Activated CD4-positive, alpha-beta T cell treated with anti-CD3 and anti-CD28 coated beads, Interleukin-2, amount 10 ng/mL, durations not matched to agents 7 days and 5 days (primary cell): ENCODE results near the gene PRKCA. TPM values are rescaled to one million over a fixed set of nuclear protein-coding genes. Genes with fewer than 3 reads are reported as not detected.
"Not testable (repeated sequence)": the region's sequence is repeated elsewhere in the genome, so short reads cannot be mapped to it uniquely, and the experiment has no call there.

ENCODE experiments used
- CTCF ChIA-PET: fragments of 350-600 bp; sonication (Branson Sonifier 250); formaldehyde crosslinking; loops from one replicate; lab custom pipeline; 2021; ENCODE audit warnings: antibody characterized with exemption; lab: Charles Lee
- POLR2A ChIA-PET: fragments of 350-600 bp; sonication (Branson Sonifier 250); formaldehyde crosslinking; loops from one replicate; lab custom pipeline; 2021; ENCODE audit warnings: antibody characterized with exemption; lab: Charles Lee
- DNase-seq: peaks from one replicate; pipeline ENCODE4 v3.0.0-alpha.2; 2020
- H3K27ac Mint-ChIP-seq: one replicate; pipeline ENCODE4 v1.8.0; 2021; ENCODE audit warnings: mild to moderate bottlenecking, moderate library complexity, mixed read lengths
- H3K27me3 Mint-ChIP-seq: one replicate; pipeline ENCODE4 v1.8.0; 2021; ENCODE audit warnings: mixed read lengths
- H3K36me3 Mint-ChIP-seq: one replicate; pipeline ENCODE4 v1.8.0; 2021; ENCODE audit warnings: low read depth, mixed read lengths
- H3K4me1 Mint-ChIP-seq: one replicate; pipeline ENCODE4 v1.8.0; 2021; ENCODE audit warnings: mixed read lengths
- H3K4me3 Mint-ChIP-seq: one replicate; pipeline ENCODE4 v1.8.0; 2021; ENCODE audit warnings: mild to moderate bottlenecking, moderate library complexity, mixed read lengths
- H3K9me3 Mint-ChIP-seq: one replicate; pipeline ENCODE4 v1.8.0; 2021; ENCODE audit warnings: mixed read lengths
- total RNA-seq, 2 experiments: library from RNA; stranded (reverse); gene quantifications; one replicate each; pipeline ENCODE4 v1.2.3, GENCODE V29; 2021

Gene PRKCA
- total RNA-seq, 2 experiments from 2014 or later: 72.8 to 74.6 TPM

- H3K27me3 Mint-ChIP-seq: no peaks in the 10 kb centered on the region
- peaks cover 10% of the 10 kb centered on the region for H3K36me3 Mint-ChIP-seq
- H3K27ac Mint-ChIP-seq: no peak overlapping the region
- H3K9me3 Mint-ChIP-seq: no peaks in the 10 kb centered on the region
- CTCF ChIA-PET: no interaction called here
- peaks cover 55% of the 10 kb centered on the region for H3K4me1 Mint-ChIP-seq
- no peak for DNase-seq
- H3K4me3 Mint-ChIP-seq: no peak overlapping the region
- POLR2A ChIA-PET: interaction anchor here (1.2 kb wide), 1 partner anchor 44 kb away, joined by 3 read pairs; no protein-coding TSS in a partner anchor
Observed at GRCh38 chr17:66348584-66349165, 46.3 kb downstream of the PRKCA start.

- Mint-ChIP-seq H3K9me3 (no peaks in the 10 kb centered on the region), H3K4me1 (peaks cover 64% of the 10 kb centered on the region), H3K4me3 (no peak overlapping the region), H3K27me3 (no peaks in the 10 kb centered on the region), H3K36me3 (peaks cover 10% of the 10 kb centered on the region), H3K27ac (no peak overlapping the region)
- CTCF ChIA-PET: interaction anchor here (1.1 kb wide), 1 partner anchor 23 kb away, joined by 3 read pairs; no protein-coding TSS in a partner anchor
- POLR2A ChIA-PET: interaction anchor here (0.6 to 1.2 kb wide), 2 partner anchors 45 to 109 kb away, joined by 3 to 9 read pairs; no protein-coding TSS in a partner anchor
- DNase-seq: no peak
Observed at GRCh38 chr17:66349521-66350254, 47.3 kb downstream of the PRKCA start.

- Mint-ChIP-seq H3K4me1 (peaks cover 71% of the 10 kb centered on the region), H3K36me3 (peaks cover 10% of the 10 kb centered on the region)
- H3K4me3 Mint-ChIP-seq, POLR2A ChIA-PET, H3K9me3 Mint-ChIP-seq, CTCF ChIA-PET, DNase-seq, H3K27me3 Mint-ChIP-seq, H3K27ac Mint-ChIP-seq: not testable (repeated sequence)
Observed at GRCh38 chr17:66350576-66350975, 48.2 kb downstream of the PRKCA start.

GRCh38 chr17:66351033-66351432 lies 48.6 kb downstream of the PRKCA start:
- ChIA-PET POLR2A (interaction anchor here (0.7 kb wide), 1 partner anchor 9 kb away, joined by 3 read pairs; no protein-coding TSS in a partner anchor), CTCF (interaction anchor here (0.6 to 1.8 kb wide), 2 partner anchors 18 to 29 kb away, joined by 4 read pairs; no protein-coding TSS in a partner anchor)
- no peak for DNase-seq
- Mint-ChIP-seq H3K4me3 (no peak overlapping the region), H3K4me1 (peaks cover 71% of the 10 kb centered on the region), H3K27me3 (no peaks in the 10 kb centered on the region), H3K27ac (no peak overlapping the region), H3K36me3 (peaks cover 10% of the 10 kb centered on the region), H3K9me3 (no peaks in the 10 kb centered on the region)

DNA sequence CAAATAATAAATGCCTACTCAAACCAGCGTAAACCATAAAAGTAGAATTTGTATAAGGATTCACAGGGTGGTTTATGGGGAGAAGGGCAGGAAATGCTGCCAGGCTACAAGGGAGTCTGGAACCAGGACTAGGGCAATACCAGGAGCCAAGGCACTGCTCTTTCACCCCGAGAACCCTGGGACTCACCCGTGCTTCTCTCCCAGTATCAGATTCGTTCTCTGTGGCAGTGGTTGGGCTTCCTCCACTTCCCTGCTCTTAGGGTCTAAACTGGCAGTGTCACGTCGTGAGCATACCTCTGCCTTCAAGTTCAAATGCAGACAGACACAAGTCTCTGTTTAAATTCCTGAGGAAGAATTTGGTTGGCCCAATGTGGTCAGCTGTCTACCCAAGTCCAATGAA lies 49.3 kb downstream of the PRKCA start:
- ChIA-PET CTCF (interaction anchor here (0.6 to 1.8 kb wide), 2 partner anchors 17 to 28 kb away, joined by 4 read pairs; no protein-coding TSS in a partner anchor), POLR2A (interaction anchor here (0.7 kb wide), 1 partner anchor 10 kb away, joined by 3 read pairs; no protein-coding TSS in a partner anchor)
- Mint-ChIP-seq H3K4me1 (peaks cover 71% of the 10 kb centered on the region), H3K27ac (no peak overlapping the region), H3K27me3 (no peaks in the 10 kb centered on the region), H3K36me3 (peaks cover 10% of the 10 kb centered on the region), H3K9me3 (no peaks in the 10 kb centered on the region), H3K4me3 (no peak overlapping the region)
- DNase-seq: no peak

DNA sequence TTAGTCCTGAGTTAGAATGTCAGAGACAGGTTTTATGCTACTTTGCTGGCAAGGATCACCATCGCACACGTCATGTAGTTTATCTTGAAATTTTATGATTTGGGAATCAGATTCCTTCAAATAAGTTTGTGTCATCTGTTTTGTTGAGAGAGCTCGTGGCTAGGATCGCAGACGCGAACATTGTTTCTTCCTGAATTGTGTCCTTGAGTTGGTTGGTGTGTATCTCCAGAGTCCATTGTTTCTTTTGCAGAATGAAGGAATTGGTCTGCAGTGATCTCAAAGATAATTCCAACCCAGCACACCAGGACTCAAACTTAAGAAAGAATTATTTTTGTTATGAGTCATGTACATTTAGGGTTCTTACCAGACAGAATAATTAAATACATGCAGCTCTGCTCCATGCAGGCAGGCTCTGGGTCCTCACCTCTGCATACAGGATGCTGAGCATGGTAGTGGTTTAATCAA lies 51.6 kb downstream of the PRKCA start:
- DNase-seq: no peak
- H3K36me3 Mint-ChIP-seq: peaks cover 12% of the 10 kb centered on the region
- no peak overlapping the region for H3K4me3 Mint-ChIP-seq
- CTCF ChIA-PET: interaction anchor here (0.7 to 1.5 kb wide), 4 partner anchors 13 to 71 kb away, joined by 3 to 8 read pairs (median 4); no protein-coding TSS in a partner anchor
- H3K9me3 Mint-ChIP-seq: no peaks in the 10 kb centered on the region
- H3K27me3 Mint-ChIP-seq: no peaks in the 10 kb centered on the region
- no peak overlapping the region for H3K27ac Mint-ChIP-seq
- peaks cover 57% of the 10 kb centered on the region for H3K4me1 Mint-ChIP-seq
- POLR2A ChIA-PET: no interaction called here

- Mint-ChIP-seq H3K9me3 (no peaks in the 10 kb centered on the region), H3K27me3 (no peaks in the 10 kb centered on the region), H3K4me1 (peaks cover 53% of the 10 kb centered on the region), H3K36me3 (peaks cover 12% of the 10 kb centered on the region), H3K4me3 (no peak overlapping the region), H3K27ac (no peak overlapping the region)
- POLR2A ChIA-PET: no interaction called here
- CTCF ChIA-PET: interaction anchor here (1.3 to 1.5 kb wide), 3 partner anchors 13 to 33 kb away, joined by 4 to 8 read pairs (median 4); no protein-coding TSS in a partner anchor
- DNase-seq: no peak
Observed at GRCh38 chr17:66354472-66354871, 52.1 kb downstream of the PRKCA start.

- H3K9me3 Mint-ChIP-seq: no peaks in the 10 kb centered on the region
- H3K4me1 Mint-ChIP-seq: peaks cover 48% of the 10 kb centered on the region
- POLR2A ChIA-PET: interaction anchor here (0.6 kb wide), 1 partner anchor 11 kb away, joined by 3 read pairs; no protein-coding TSS in a partner anchor
- no peak overlapping the region for H3K27ac Mint-ChIP-seq
- CTCF ChIA-PET: interaction anchor here (1.3 to 1.5 kb wide), 3 partner anchors 12 to 33 kb away, joined by 4 to 8 read pairs (median 4); no protein-coding TSS in a partner anchor
- H3K4me3 Mint-ChIP-seq: no peak overlapping the region
- peaks cover 12% of the 10 kb centered on the region for H3K36me3 Mint-ChIP-seq
- DNase-seq: no peak
- H3K27me3 Mint-ChIP-seq: no peaks in the 10 kb centered on the region
Observed at GRCh38 chr17:66354981-66355380, 52.6 kb downstream of the PRKCA start.

- Mint-ChIP-seq H3K9me3 (peaks cover under 1% of the 10 kb centered on the region), H3K36me3 (peaks cover 13% of the 10 kb centered on the region), H3K27ac (no peak overlapping the region), H3K27me3 (no peaks in the 10 kb centered on the region), H3K4me1 (peaks cover 50% of the 10 kb centered on the region), H3K4me3 (no peak overlapping the region)
- POLR2A ChIA-PET: interaction anchor here (0.6 kb wide), 1 partner anchor 11 kb away, joined by 3 read pairs; no protein-coding TSS in a partner anchor
- CTCF ChIA-PET: interaction anchor here (0.9 kb wide), 1 partner anchor 29 kb away, joined by 3 read pairs; no protein-coding TSS in a partner anchor
- DNase-seq: no peak
Observed at GRCh38 chr17:66355510-66355909, 53.1 kb downstream of the PRKCA start.

- DNase-seq: no peak
- CTCF ChIA-PET: interaction anchor here (1.0 kb wide), 1 partner anchor 10 kb away, joined by 3 read pairs; no protein-coding TSS in a partner anchor
- H3K4me1 Mint-ChIP-seq: peaks cover 47% of the 10 kb centered on the region
Observed at GRCh38 chr17:66357037-66357436, 54.6 kb downstream of the PRKCA start.

DNA sequence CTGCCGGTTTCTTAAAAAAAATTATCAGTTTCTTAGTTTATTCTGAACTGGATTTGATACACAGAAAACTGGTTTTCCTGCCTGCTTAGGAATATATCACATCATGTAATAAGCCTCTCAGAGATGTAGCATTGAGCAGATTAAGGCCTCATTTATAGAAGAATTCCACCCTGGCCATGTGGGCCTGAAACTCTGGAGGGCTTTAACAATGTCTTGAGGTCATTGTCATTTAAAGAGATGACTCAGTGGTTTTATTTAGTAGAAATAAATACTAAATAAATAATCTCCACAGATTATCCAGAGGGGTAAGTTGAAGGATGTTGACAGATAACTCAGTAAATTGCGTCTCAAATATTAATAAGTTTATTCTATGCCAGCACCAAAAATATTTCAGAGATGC lies 56.9 kb downstream of the PRKCA start:
- ChIA-PET CTCF (interaction anchor here (1.2 to 1.4 kb wide), 4 partner anchors 10 to 55 kb away, joined by 3 to 4 read pairs (median 4); no protein-coding TSS in a partner anchor), POLR2A (no interaction called here)
- H3K4me1 Mint-ChIP-seq: peaks cover 48% of the 10 kb centered on the region
- no peak for DNase-seq
- peaks cover 8% of the 10 kb centered on the region for H3K36me3 Mint-ChIP-seq
- H3K27me3 Mint-ChIP-seq: no peaks in the 10 kb centered on the region
- no peak overlapping the region for H3K27ac Mint-ChIP-seq
- peaks cover 6% of the 10 kb centered on the region for H3K9me3 Mint-ChIP-seq
- H3K4me3 Mint-ChIP-seq: no peak overlapping the region

More at GRCh38 chr17:66357037-66357436, 54.6 kb downstream of the PRKCA start:
- no peaks in the 10 kb centered on the region for H3K27me3 Mint-ChIP-seq
- H3K9me3 Mint-ChIP-seq: peaks cover 6% of the 10 kb centered on the region
- H3K4me3 Mint-ChIP-seq: no peak overlapping the region
- H3K36me3 Mint-ChIP-seq: peaks cover 12% of the 10 kb centered on the region
- no peak overlapping the region for H3K27ac Mint-ChIP-seq
- POLR2A ChIA-PET: no interaction called here

DNA sequence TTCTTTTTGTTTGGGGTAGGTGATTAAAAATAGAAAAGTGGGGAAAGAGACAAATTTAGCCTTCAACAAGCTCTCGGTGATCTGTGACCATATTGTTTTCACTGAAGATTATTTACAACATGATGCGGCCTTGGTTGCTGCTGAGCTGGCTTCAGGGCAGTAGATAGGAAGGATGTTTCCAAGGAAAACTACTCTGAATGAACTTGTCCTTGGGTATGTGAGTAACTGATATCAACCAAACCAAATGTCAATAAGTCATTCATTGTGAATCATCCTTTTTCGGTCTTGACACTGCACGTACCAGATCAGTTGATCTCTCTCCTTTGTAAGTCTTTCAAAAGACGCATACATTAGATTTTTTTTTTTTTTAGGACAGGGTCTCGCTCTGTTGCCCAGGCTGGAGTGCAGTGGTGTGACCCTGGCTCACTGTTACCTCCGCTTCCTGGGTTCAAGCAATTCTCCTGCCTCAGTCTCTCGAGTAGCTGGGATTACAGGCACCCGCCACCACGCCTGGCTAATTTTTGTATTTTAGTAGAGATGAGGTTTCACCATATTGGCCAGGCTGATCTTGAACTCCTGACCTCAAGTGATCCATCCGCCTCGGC lies 58.6 kb downstream of the PRKCA start:
- H3K27me3 Mint-ChIP-seq, H3K9me3 Mint-ChIP-seq, H3K27ac Mint-ChIP-seq, H3K4me3 Mint-ChIP-seq, POLR2A ChIA-PET, DNase-seq: not testable (repeated sequence)
- CTCF ChIA-PET: interaction anchor here (1.1 to 1.4 kb wide), 2 partner anchors 8 to 18 kb away, joined by 4 to 5 read pairs; no protein-coding TSS in a partner anchor
- Mint-ChIP-seq H3K36me3 (peaks cover 10% of the 10 kb centered on the region), H3K4me1 (peaks cover 55% of the 10 kb centered on the region)
